CD8-positive, alpha-beta memory T cell (primary cell): ENCODE results near the gene KDM8. TPM values are rescaled to one million over a fixed set of nuclear protein-coding genes. Genes with fewer than 3 reads are reported as not detected.

Experiments
- CTCF ChIA-PET: fragments of 350-600 bp; sonication (Branson Sonifier 250); formaldehyde crosslinking; loops from one replicate; lab custom pipeline; 2021; ENCODE audit warnings: antibody characterized with exemption; lab: Charles Lee
- POLR2A ChIA-PET: fragments of 350-600 bp; sonication (Branson Sonifier 250); formaldehyde crosslinking; loops from one replicate; lab custom pipeline; 2021; ENCODE audit warnings: antibody characterized with exemption; lab: Charles Lee
- DNase-seq, 5 donors: peaks; one replicate each; pipeline versions ENCODE4 v3.0.0 to v3.0.0-alpha.2; 2020 to 2022; ENCODE audit warnings: mixed read lengths in 1 of 5
- H3K27ac ChIP-seq: one replicate; pipeline ENCODE4 v1.7.0; 2013; ENCODE audit warnings: low read depth, mild to moderate bottlenecking, low read length, moderate library complexity
- H3K27me3 ChIP-seq: 2 replicates; pipeline ENCODE4 v1.7.0; 2013; ENCODE audit warnings: low read length, mild to moderate bottlenecking; ENCODE audit not compliant: insufficient read depth, poor library complexity, severe bottlenecking
- H3K36me3 ChIP-seq: 2 replicates; pipeline ENCODE4 v1.7.0; 2013; ENCODE audit warnings: mild to moderate bottlenecking, low read length, moderate library complexity; ENCODE audit not compliant: insufficient read depth
- H3K4me1 ChIP-seq: 2 replicates; pipeline ENCODE4 v1.7.0; 2013; ENCODE audit warnings: mild to moderate bottlenecking, low read length, moderate library complexity; ENCODE audit not compliant: insufficient read depth
- H3K4me3 ChIP-seq: 2 replicates; pipeline ENCODE4 v1.7.0; 2013; ENCODE audit warnings: mild to moderate bottlenecking, low read length
- H3K9me3 ChIP-seq: 2 replicates; pipeline ENCODE4 v1.7.0; 2013; ENCODE audit warnings: mild to moderate bottlenecking, low read length
- H3K27ac Mint-ChIP-seq, 8 donors: one replicate each; pipeline ENCODE4 v1.8.0; 2020 to 2021; ENCODE audit warnings: mixed read lengths in 8 of 8, mild to moderate bottlenecking in 6 of 8, inconsistent platforms in 3 of 8, moderate library complexity in 3 of 8
- H3K27me3 Mint-ChIP-seq, 2 donors: one replicate each; pipeline ENCODE4 v1.8.0; 2020 to 2021; ENCODE audit warnings: mixed read lengths in 2 of 2, mild to moderate bottlenecking in 1 of 2, moderate library complexity in 1 of 2
- H3K36me3 Mint-ChIP-seq, 3 donors: one replicate each; pipeline ENCODE4 v1.8.0; 2020 to 2021; ENCODE audit warnings: mixed read lengths in 3 of 3, inconsistent platforms in 1 of 3, mild to moderate bottlenecking in 1 of 3
- H3K4me1 Mint-ChIP-seq, 3 donors: one replicate each; pipeline ENCODE4 v1.8.0; 2020 to 2021; ENCODE audit warnings: mixed read lengths in 3 of 3, inconsistent platforms in 1 of 3, mild to moderate bottlenecking in 1 of 3
- H3K4me3 Mint-ChIP-seq, 7 donors: one replicate each; pipeline ENCODE4 v1.8.0; 2020 to 2021; ENCODE audit warnings: mixed read lengths in 7 of 7, mild to moderate bottlenecking in 6 of 7, moderate library complexity in 4 of 7, inconsistent platforms in 2 of 7
- H3K9me3 Mint-ChIP-seq, 5 donors: one replicate each; pipeline ENCODE4 v1.8.0; 2020 to 2022; ENCODE audit warnings: mixed read lengths in 5 of 5, mild to moderate bottlenecking in 3 of 5, moderate library complexity in 2 of 5, inconsistent platforms in 1 of 5
- polyA plus RNA-seq: library from polyadenylated mRNA; unstranded; fragments of 300-500 nt; fragmentation: Illumina TruSeq; gene quantifications from one replicate; pipeline ENCODE4 v1.2.3, GENCODE V29; 2021
- total RNA-seq, 2 experiments: library from RNA; stranded (reverse); gene quantifications; one replicate each; pipeline ENCODE4 v1.2.3, GENCODE V29; 2021

KDM8 gene
- total and polyA plus RNA-seq, 3 experiments from 2014 or later, result 5.6 to 10.8 (median 9.1) TPM

GRCh38 chr16:27217256-27217655 is 13.9 kb downstream of the KDM8 start:
- no peak overlapping the region for H3K27ac ChIP-seq
- no peak overlapping the region for H3K4me3 Mint-ChIP-seq
- no peaks in the 10 kb centered on the region for H3K9me3 Mint-ChIP-seq
- no peak overlapping the region for H3K4me3 ChIP-seq
- peak overlapping the region in 2 of 8 donors; percentile 23 to 63 for H3K27ac Mint-ChIP-seq
- H3K9me3 ChIP-seq, result no peaks in the 10 kb centered on the region
- DNase-seq, result no peak
- H3K4me1 ChIP-seq, result no peaks in the 10 kb centered on the region
- ChIA-PET CTCF (interaction anchor here (0.8 to 1.2 kb wide), 2 partner anchors 17 to 150 kb away, joined by 3 read pairs; no protein-coding TSS in a partner anchor), POLR2A (no interaction called here)
- H3K27me3 Mint-ChIP-seq, result no peaks in the 10 kb centered on the region
- H3K36me3 Mint-ChIP-seq, result peaks cover 6 to 69% (median 8%) of the 10 kb centered on the region in 3 donors
- H3K36me3 ChIP-seq, result peaks cover 16% of the 10 kb centered on the region
- H3K4me1 Mint-ChIP-seq, result peaks cover 0 to 5% (median 0%) of the 10 kb centered on the region in 3 donors
- no peaks in the 10 kb centered on the region for H3K27me3 ChIP-seq

- no peaks in the 10 kb centered on the region for H3K9me3 ChIP-seq
- H3K4me3 ChIP-seq, result no peak overlapping the region
- ChIA-PET POLR2A (no interaction called here), CTCF (no interaction called here)
- H3K36me3 Mint-ChIP-seq, result peaks cover 6 to 66% (median 7%) of the 10 kb centered on the region in 3 donors
- no peak overlapping the region for H3K27ac ChIP-seq
- no peaks in the 10 kb centered on the region for H3K9me3 Mint-ChIP-seq
- H3K27me3 ChIP-seq, result no peaks in the 10 kb centered on the region
- no peak for DNase-seq
- H3K36me3 ChIP-seq, result peaks cover 16% of the 10 kb centered on the region
- H3K27me3 Mint-ChIP-seq, result peaks cover 0 to 1% of the 10 kb centered on the region in 2 donors
- H3K27ac Mint-ChIP-seq, result no peak overlapping the region
- H3K4me3 Mint-ChIP-seq, result no peak overlapping the region
- H3K4me1 Mint-ChIP-seq, result no peaks in the 10 kb centered on the region
- H3K4me1 ChIP-seq, result no peaks in the 10 kb centered on the region
Observed at GRCh38 chr16:27218756-27219155, 15.4 kb downstream of the KDM8 start.

- no peak overlapping the region for H3K4me3 ChIP-seq
- H3K36me3 ChIP-seq, result peaks cover 16% of the 10 kb centered on the region
- no peaks in the 10 kb centered on the region for H3K4me1 ChIP-seq
- H3K27ac ChIP-seq, result no peak overlapping the region
- ChIA-PET POLR2A (no interaction called here), CTCF (no interaction called here)
- no peaks in the 10 kb centered on the region for H3K27me3 ChIP-seq
- H3K36me3 Mint-ChIP-seq, result peaks cover 6 to 66% (median 7%) of the 10 kb centered on the region in 3 donors
- DNase-seq, result no peak
- H3K27me3 Mint-ChIP-seq, result peaks cover 0 to 1% of the 10 kb centered on the region in 2 donors
- H3K9me3 Mint-ChIP-seq, result no peaks in the 10 kb centered on the region
- H3K9me3 ChIP-seq, result no peaks in the 10 kb centered on the region
- peak overlapping the region in 1 of 8 donors; percentile 23 for H3K27ac Mint-ChIP-seq
- no peaks in the 10 kb centered on the region for H3K4me1 Mint-ChIP-seq
- no peak overlapping the region for H3K4me3 Mint-ChIP-seq
Observed at GRCh38 chr16:27219161-27219560, 15.8 kb downstream of the KDM8 start.

- ChIA-PET CTCF (no interaction called here), POLR2A (no interaction called here)
- H3K36me3 ChIP-seq, result peaks cover 10% of the 10 kb centered on the region
- Mint-ChIP-seq H3K4me1 (no peaks in the 10 kb centered on the region), H3K4me3 (no peak overlapping the region), H3K9me3 (no peaks in the 10 kb centered on the region), H3K27ac (no peak overlapping the region), H3K36me3 (peaks cover 0 to 65% (median 0%) of the 10 kb centered on the region in 3 donors), H3K27me3 (peaks cover 0 to 1% of the 10 kb centered on the region in 2 donors)
- H3K27ac ChIP-seq, result no peak overlapping the region
- no peaks in the 10 kb centered on the region for H3K4me1 ChIP-seq
- no peak overlapping the region for H3K4me3 ChIP-seq
- H3K27me3 ChIP-seq, result no peaks in the 10 kb centered on the region
- no peaks in the 10 kb centered on the region for H3K9me3 ChIP-seq
- no peak for DNase-seq
Observed at GRCh38 chr16:27220120-27220519, 16.8 kb downstream of the KDM8 start.

- no peak overlapping the region for H3K27ac ChIP-seq
- H3K36me3 Mint-ChIP-seq, result peaks cover 0 to 65% (median 0%) of the 10 kb centered on the region in 3 donors
- H3K4me1 ChIP-seq, result no peaks in the 10 kb centered on the region
- H3K4me3 Mint-ChIP-seq, result no peak overlapping the region
- no peak for DNase-seq
- H3K9me3 Mint-ChIP-seq, result no peaks in the 10 kb centered on the region
- H3K36me3 ChIP-seq, result peaks cover 10% of the 10 kb centered on the region
- peaks cover under 1 to 2% (median 2%) of the 10 kb centered on the region in 3 donors for H3K4me1 Mint-ChIP-seq
- H3K27me3 ChIP-seq, result no peaks in the 10 kb centered on the region
- no peak overlapping the region for H3K4me3 ChIP-seq
- POLR2A ChIA-PET, result no interaction called here
- peak overlapping the region in 1 of 8 donors; percentile 32 for H3K27ac Mint-ChIP-seq
- no peaks in the 10 kb centered on the region for H3K9me3 ChIP-seq
- H3K27me3 Mint-ChIP-seq, result peaks cover 0 to 1% of the 10 kb centered on the region in 2 donors
- CTCF ChIA-PET, result no interaction called here
Observed at GRCh38 chr16:27220527-27220926, 17.2 kb downstream of the KDM8 start.

GRCh38 chr16:27220991-27221390 is 17.7 kb downstream of the KDM8 start:
- Histone ChIP-seq H3K36me3 (peaks cover 10% of the 10 kb centered on the region), H3K9me3 (no peaks in the 10 kb centered on the region), H3K27ac (no peak overlapping the region), H3K27me3 (no peaks in the 10 kb centered on the region), H3K4me3 (no peak overlapping the region), H3K4me1 (no peaks in the 10 kb centered on the region)
- ChIA-PET CTCF (interaction anchor here (2.6 kb wide), 1 partner anchor 14 kb away, joined by 8 read pairs; no protein-coding TSS in a partner anchor), POLR2A (no interaction called here)
- H3K4me1 Mint-ChIP-seq, result peaks cover 5 to 7% (median 7%) of the 10 kb centered on the region in 3 donors
- peaks cover 0 to 65% (median 0%) of the 10 kb centered on the region in 3 donors for H3K36me3 Mint-ChIP-seq
- H3K27me3 Mint-ChIP-seq, result peaks cover 0 to 1% of the 10 kb centered on the region in 2 donors
- DNase-seq, result no peak
- peak overlapping the region in 3 of 8 donors; percentile 21 to 57 (median 50) for H3K27ac Mint-ChIP-seq
- H3K9me3 Mint-ChIP-seq, result no peaks in the 10 kb centered on the region
- H3K4me3 Mint-ChIP-seq, result no peak overlapping the region

GRCh38 chr16:27221576-27222248 is 18.4 kb downstream of the KDM8 start:
- no peaks in the 10 kb centered on the region for H3K9me3 Mint-ChIP-seq
- H3K36me3 ChIP-seq, result peaks cover 9% of the 10 kb centered on the region
- H3K27ac Mint-ChIP-seq, result peak overlapping the region in 2 of 8 donors; percentile 60 to 63
- no peaks in the 10 kb centered on the region for H3K27me3 ChIP-seq
- H3K36me3 Mint-ChIP-seq, result peaks cover 0 to 67% (median 3%) of the 10 kb centered on the region in 3 donors
- POLR2A ChIA-PET, result interaction anchor here (0.6 kb wide), 1 partner anchor 139 kb away, joined by 4 read pairs; no protein-coding TSS in a partner anchor
- H3K4me3 Mint-ChIP-seq, result no peak overlapping the region
- H3K4me1 ChIP-seq, result no peaks in the 10 kb centered on the region
- H3K9me3 ChIP-seq, result no peaks in the 10 kb centered on the region
- H3K27me3 Mint-ChIP-seq, result peaks cover 0 to 1% of the 10 kb centered on the region in 2 donors
- H3K4me1 Mint-ChIP-seq, result peaks cover 11 to 13% (median 11%) of the 10 kb centered on the region in 3 donors
- CTCF ChIA-PET, result interaction anchor here (2.6 kb wide), 1 partner anchor 13 kb away, joined by 8 read pairs; no protein-coding TSS in a partner anchor
- H3K4me3 ChIP-seq, result no peak overlapping the region
- DNase-seq, result no peak
- H3K27ac ChIP-seq, result no peak overlapping the region
